Measurements from ENCODE around the gene CARMIL3.

The CARMIL3 gene

DNA sequence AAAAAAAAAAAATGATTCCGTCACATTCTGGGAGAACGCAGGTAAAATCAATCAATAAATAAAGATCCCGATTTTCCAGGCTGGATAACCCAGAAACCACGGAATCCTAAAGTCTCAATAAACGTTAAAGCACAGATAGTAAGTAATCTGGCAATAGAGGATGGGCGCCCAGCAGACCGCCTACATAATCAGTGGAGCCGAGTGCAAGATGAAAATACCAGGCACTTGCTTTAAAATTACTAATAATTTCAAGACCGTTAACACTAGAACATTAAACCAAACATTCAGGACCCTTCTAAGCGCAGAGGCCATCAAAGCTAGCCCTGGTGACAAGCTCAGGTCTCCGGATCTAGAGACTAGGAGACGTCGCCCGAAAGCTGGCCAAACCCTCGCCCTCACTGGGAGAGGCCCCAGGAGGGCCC lies 61.6 kb downstream of the CARMIL3 start:
- in situ Hi-C loops (cut with HindIII; ENCODE audit: low sequenced_read_pairs), result no loop called here

DNA sequence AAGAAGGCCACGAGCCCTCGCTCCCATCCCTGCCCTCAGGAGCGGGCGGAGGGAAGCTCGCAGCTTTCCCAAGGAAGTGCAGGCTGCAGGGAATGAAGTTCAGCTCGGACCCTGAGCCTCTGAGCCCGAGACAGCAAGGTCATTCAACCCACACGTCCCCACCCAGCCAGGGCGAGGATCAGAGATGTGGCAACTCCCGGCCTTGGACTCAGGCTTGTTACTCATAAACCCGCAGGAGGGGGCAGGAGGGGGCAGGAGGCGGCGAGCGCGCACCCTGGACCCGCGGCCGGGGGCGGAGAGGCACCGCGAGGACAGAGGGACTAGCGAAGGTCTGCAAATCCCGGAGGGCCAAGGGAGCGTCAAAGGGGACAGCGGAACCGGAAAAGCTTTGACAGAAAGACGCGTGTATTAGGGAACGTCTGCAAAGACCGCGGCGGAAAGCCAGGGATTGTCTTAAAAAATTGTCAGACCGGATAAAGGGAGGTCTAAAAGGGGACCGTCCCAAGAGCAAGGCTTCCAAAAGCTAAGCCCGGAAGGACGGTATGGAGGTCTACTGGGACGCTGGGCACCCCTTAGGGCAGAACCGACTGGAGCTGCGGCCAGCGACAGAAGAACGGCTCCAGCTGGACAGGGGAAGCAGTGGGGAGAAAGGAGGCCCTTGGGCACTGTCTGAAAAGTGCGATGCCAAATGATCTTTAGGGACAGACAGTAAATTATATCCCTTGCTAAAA lies 62.2 kb downstream of the CARMIL3 start:
- in situ Hi-C loops (cut with HindIII; ENCODE audit: low sequenced_read_pairs), result no loop called here

DNA sequence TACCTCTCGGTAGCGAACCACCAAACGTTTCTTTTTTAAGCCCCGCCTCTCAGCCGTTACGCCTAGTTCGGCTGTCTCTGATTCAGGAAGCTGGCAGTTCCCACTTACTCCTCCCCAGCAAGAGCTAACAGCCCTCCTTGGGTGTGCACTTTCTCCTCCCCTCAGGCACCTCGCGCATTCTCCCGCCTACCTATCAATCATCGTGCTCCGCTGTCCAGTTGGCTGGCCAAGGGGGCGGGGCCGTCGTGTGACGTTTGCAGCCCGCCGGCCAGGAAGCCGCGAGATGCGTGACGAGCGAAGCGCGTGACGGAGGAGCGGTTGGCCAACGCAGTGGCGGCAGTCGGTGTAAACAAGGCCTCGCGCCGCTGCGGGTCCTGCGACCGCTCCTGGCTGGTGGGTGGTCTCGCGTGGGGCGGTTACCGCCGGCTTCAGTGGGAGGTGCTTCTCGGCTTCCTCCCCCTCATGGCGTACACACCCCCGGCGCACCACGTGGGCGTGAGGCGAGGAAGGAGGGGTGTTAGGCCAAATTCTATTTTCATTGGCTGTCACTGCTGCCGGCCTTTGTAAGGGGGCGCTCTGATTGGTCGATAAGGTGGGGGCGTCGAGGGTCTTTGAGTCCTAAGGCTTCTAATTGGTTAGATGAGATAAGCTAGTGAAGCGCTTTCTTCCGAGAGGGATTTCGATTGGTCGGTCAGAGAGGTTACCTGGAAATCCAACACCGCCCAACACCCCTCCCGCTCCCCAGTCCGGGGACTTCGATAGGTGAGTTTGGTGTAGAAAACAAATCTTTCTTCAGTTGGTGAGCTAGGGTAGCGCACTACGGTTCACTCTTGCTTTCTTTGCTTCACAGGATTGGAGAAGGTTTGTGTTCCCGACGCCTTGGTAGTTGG lies 63.0 kb downstream of the CARMIL3 start, which contains the start of the genes DCAF11 and NRL:
Gene DCAF11, plus strand, starts transcription at position 246 of the 890 bp plus-strand sequence. CDS start 818 bp downstream, outside the sequence.
Gene NRL, minus strand, starts transcription at position 418 of the 890 bp plus-strand sequence. CDS start 32,101 bp downstream, outside the sequence.
- in situ Hi-C loops (cut with HindIII; ENCODE audit: low sequenced_read_pairs), result no loop called here

DNA sequence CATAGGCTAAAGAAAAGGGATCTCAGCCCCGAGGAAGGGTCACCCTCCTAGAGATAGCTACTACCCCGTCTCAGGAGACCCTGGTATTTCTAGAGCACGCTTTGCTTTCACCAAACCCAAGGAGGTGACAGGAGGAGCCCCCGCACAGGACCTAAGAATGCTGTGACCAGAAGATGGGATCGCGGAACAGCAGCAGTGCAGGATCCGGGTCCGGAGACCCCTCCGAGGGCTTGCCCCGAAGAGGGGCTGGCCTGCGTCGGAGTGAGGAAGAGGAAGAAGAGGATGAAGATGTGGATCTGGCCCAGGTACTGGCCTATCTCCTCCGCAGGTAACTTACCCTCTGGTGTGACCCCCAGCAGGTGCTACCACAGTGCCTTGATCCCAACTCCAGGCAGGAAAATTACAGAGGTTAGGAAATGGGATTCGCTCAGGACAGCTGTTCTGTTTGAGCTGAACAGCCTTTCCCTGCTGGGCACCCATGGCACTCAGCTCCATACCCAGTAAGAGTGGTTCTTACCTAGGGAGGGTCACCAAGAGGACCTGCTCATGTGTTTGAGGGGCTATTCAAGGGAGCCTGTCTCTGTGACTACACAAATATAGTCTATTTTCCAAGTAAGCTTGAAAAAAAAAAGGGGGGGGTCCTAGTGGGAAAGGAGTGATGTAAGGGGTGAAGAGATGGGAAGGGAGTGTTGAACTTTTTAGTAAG lies 63.8 kb downstream of the CARMIL3 start:
- in situ Hi-C loops (cut with HindIII; ENCODE audit: low sequenced_read_pairs), result no loop called here

DNA sequence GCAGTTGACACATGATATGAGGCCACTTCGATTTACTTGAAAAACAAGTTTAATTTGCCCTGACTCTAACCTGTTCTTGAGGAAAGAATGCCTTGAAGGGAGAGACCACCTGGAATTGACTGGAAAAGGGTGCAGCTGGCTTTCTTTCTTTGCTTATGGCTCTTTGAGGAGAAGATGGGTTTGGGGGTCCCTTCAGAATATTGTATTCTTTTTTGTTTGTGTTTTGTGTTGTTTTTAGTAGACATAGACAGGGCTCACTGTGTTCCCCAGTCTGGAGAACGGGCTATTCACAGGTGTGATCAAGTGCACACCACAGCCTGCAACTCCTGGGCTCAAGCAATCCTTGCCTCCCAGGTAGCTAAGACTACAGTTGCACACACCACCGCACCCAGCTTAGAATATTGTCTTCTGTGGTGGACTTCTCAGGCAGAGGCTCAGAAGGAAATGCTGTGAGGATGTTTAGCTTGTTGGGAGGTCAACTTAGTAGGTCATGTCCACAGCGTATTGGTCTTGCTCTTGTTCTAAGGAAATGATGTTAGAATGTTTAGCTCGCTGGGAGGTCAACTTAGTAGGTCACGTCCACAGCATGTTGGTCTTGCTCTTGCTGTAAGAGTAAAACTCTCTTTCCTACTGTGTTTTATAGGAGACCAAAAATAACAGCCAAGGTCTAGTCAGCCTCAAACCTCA lies 64.5 kb downstream of the CARMIL3 start:
- in situ Hi-C loops (cut with HindIII; ENCODE audit: low sequenced_read_pairs), result no loop called here

DNA sequence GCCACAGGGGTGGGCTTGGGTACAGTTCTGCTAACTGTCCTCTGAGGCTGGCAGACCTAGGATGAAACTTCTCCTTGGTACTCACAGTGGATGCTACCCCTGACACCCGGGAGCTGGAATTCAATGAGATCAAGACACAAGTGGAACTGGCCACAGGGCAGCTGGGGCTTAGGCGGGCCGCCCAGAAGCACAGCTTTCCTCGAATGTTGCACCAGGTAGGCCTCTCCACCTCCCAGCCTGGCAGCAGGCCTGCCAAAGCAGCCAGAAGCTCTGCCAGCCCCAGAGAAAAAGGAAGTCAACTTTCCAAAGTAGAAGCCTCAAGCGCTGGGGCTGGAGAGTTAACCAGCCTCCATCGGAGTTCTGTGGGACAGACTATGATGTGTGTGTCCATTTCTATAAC lies 65.4 kb downstream of the CARMIL3 start:
- in situ Hi-C loops (cut with HindIII; ENCODE audit: low sequenced_read_pairs), result no loop called here

Data from endothelial cell of hepatic sinusoid (primary cell).